Measurements from ENCODE around the gene TTC13. TPM values are rescaled to one million over a fixed set of nuclear protein-coding genes. Genes with fewer than 3 reads are reported as not detected.

TTC13 gene
- polyA plus RNA-seq, 1 of the 3 experiments (the other 2 are of a cell fraction), result 5.5 TPM

DNA sequence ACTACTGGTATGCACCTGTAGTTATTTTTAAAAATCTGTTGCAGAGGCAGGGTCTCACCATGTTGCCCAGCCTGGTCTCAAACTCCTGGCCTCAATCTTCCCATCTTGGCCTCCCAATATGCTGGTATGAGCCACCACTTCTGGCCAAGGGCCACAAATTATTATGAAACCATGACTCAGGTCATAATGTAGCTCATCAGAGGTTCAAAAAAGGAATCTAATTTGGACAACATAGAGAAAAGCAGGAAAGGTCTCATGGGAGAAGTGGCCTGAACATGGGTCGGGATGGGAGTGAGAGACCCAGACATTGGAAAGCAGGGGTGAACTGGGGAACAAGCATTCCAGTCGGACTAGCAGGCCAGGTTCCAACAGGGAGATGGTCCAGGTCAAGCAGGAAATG is 65.2 kb downstream of the TTC13 start:
- Histone ChIP-seq H3K27me3 (ENCODE audit: insufficient read depth) (no peaks in the 10 kb centered on the region), H3F3A (replicated peaks; ENCODE audit: insufficient read depth) (no peaks in the 10 kb centered on the region), H3K9me3 (no peaks in the 10 kb centered on the region), H3K27ac (ENCODE audit: low read depth in 2 of 2, low read length in 1 of 2) (no peak overlapping the region), H3K9me2 (no peaks in the 10 kb centered on the region), H3K79me2 (ENCODE audit: insufficient read depth) (no peaks in the 10 kb centered on the region), H4K20me1 (ENCODE audit: insufficient read depth) (no peaks in the 10 kb centered on the region), H3K36me3 (replicated peaks in 1 of 2; ENCODE audit: control insufficient read depth in 1 of 2, insufficient read depth in 2 of 2, low read length in 1 of 2) (peaks cover 0 to 32% of the 10 kb centered on the region in 2 experiments), H2AFZ (ENCODE audit: low read depth) (no peak overlapping the region), H3K4me1 (ENCODE audit: control insufficient read depth in 1 of 2, insufficient read depth in 2 of 2, low read depth in 1 of 2, low read length in 1 of 2) (no peaks in the 10 kb centered on the region; a peak in 1 of 4 replicates), H3K4me2 (no peak overlapping the region), H3K9ac (no peak overlapping the region), H3K4me3 (ENCODE audit: low read depth in 2 of 2, low read length in 1 of 2) (no peak overlapping the region)
- no peak for DNase-seq
- CTCF ChIA-PET, result interaction anchor here (0.6 to 1.6 kb wide), 3 partner anchors 44 to 551 kb away, joined by 3 to 4 read pairs (median 3); no protein-coding TSS in a partner anchor
- POLR2A ChIA-PET, result no interaction called here
- WGBS (ENCODE audit: low lambda C conversion rate), result 91% methylated on average over 2 of the region's 2 CpGs
- TF ChIP-seq SMC3 (IDR thresholded peaks at IDR 0.05; ENCODE audit: low read depth, low read length) (no peak), RXRA (IDR thresholded peaks at IDR 0.05; ENCODE audit: borderline replicate concordance, low read depth) (no peak), FOSL2 (IDR thresholded peaks at IDR 0.05; ENCODE audit: borderline replicate concordance, low read depth) (no peak), FOXJ3 (CRISPR knock-in tag; IDR thresholded peaks at IDR 0.05) (no peak)
- TF ChIP-seq, protein P1, sequence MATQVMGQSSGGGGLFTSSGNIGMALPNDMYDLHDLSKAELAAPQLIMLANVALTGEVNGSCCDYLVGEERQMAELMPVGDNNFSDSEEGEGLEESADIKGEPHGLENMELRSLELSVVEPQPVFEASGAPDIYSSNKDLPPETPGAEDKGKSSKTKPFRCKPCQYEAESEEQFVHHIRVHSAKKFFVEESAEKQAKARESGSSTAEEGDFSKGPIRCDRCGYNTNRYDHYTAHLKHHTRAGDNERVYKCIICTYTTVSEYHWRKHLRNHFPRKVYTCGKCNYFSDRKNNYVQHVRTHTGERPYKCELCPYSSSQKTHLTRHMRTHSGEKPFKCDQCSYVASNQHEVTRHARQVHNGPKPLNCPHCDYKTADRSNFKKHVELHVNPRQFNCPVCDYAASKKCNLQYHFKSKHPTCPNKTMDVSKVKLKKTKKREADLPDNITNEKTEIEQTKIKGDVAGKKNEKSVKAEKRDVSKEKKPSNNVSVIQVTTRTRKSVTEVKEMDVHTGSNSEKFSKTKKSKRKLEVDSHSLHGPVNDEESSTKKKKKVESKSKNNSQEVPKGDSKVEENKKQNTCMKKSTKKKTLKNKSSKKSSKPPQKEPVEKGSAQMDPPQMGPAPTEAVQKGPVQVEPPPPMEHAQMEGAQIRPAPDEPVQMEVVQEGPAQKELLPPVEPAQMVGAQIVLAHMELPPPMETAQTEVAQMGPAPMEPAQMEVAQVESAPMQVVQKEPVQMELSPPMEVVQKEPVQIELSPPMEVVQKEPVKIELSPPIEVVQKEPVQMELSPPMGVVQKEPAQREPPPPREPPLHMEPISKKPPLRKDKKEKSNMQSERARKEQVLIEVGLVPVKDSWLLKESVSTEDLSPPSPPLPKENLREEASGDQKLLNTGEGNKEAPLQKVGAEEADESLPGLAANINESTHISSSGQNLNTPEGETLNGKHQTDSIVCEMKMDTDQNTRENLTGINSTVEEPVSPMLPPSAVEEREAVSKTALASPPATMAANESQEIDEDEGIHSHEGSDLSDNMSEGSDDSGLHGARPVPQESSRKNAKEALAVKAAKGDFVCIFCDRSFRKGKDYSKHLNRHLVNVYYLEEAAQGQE (IDR thresholded peaks at IDR 0.05; ENCODE audit: low read depth, low read length), result no peak
- TF ChIP-seq, protein P2, sequence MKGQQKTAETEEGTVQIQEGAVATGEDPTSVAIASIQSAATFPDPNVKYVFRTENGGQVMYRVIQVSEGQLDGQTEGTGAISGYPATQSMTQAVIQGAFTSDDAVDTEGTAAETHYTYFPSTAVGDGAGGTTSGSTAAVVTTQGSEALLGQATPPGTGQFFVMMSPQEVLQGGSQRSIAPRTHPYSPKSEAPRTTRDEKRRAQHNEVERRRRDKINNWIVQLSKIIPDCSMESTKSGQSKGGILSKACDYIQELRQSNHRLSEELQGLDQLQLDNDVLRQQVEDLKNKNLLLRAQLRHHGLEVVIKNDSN (IDR thresholded peaks at IDR 0.05; ENCODE audit: borderline replicate concordance, low read depth), result no peak

DNA sequence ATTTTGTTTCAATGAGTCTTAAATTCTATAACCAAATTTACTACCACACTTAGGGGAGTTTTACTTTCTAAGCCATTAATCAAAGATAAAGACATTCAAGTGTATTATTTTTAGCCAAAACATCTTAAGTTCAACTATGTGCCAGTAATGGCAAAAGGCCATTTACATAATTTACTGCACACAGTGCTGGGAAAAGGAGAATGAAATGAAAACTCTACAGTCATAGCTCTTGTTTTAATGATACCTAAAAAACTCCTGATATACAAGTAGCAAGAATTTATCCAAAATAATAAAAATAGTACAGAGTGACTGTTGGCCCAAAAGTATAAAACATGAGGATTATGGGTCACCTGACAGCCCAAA is 67.9 kb downstream of the TTC13 start:
- no peak for DNase-seq
- POLR2A ChIA-PET, result no interaction called here
- TF ChIP-seq FOXJ3 (CRISPR knock-in tag; IDR thresholded peaks at IDR 0.05) (no peak), SIN3A (IDR thresholded peaks at IDR 0.05; ENCODE audit: borderline replicate concordance, low read depth, low read length) (no peak)
- TF ChIP-seq, protein P3, sequence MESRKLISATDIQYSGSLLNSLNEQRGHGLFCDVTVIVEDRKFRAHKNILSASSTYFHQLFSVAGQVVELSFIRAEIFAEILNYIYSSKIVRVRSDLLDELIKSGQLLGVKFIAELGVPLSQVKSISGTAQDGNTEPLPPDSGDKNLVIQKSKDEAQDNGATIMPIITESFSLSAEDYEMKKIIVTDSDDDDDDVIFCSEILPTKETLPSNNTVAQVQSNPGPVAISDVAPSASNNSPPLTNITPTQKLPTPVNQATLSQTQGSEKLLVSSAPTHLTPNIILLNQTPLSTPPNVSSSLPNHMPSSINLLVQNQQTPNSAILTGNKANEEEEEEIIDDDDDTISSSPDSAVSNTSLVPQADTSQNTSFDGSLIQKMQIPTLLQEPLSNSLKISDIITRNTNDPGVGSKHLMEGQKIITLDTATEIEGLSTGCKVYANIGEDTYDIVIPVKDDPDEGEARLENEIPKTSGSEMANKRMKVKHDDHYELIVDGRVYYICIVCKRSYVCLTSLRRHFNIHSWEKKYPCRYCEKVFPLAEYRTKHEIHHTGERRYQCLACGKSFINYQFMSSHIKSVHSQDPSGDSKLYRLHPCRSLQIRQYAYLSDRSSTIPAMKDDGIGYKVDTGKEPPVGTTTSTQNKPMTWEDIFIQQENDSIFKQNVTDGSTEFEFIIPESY (IDR thresholded peaks at IDR 0.05; ENCODE audit: borderline replicate concordance, low read depth), result no peak
- TF ChIP-seq, protein P1 (IDR thresholded peaks at IDR 0.05; ENCODE audit: low read depth, low read length), result no peak
- TF ChIP-seq, protein P4, sequence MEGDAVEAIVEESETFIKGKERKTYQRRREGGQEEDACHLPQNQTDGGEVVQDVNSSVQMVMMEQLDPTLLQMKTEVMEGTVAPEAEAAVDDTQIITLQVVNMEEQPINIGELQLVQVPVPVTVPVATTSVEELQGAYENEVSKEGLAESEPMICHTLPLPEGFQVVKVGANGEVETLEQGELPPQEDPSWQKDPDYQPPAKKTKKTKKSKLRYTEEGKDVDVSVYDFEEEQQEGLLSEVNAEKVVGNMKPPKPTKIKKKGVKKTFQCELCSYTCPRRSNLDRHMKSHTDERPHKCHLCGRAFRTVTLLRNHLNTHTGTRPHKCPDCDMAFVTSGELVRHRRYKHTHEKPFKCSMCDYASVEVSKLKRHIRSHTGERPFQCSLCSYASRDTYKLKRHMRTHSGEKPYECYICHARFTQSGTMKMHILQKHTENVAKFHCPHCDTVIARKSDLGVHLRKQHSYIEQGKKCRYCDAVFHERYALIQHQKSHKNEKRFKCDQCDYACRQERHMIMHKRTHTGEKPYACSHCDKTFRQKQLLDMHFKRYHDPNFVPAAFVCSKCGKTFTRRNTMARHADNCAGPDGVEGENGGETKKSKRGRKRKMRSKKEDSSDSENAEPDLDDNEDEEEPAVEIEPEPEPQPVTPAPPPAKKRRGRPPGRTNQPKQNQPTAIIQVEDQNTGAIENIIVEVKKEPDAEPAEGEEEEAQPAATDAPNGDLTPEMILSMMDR (IDR thresholded peaks at IDR 0.05), result no peak

More for the DNA sequence above, 67.9 kb downstream of the TTC13 start:
- Histone ChIP-seq H3K27me3 (ENCODE audit: insufficient read depth) (no peaks in the 10 kb centered on the region), H4K20me1 (ENCODE audit: insufficient read depth) (no peaks in the 10 kb centered on the region), H3K36me3 (replicated peaks in 1 of 2; ENCODE audit: control insufficient read depth in 1 of 2, insufficient read depth in 2 of 2, low read length in 1 of 2) (peaks cover 0 to 39% of the 10 kb centered on the region in 2 experiments), H3K4me3 (ENCODE audit: low read depth in 2 of 2, low read length in 1 of 2) (no peak overlapping the region), H3K9ac (no peak overlapping the region), H3K4me1 (ENCODE audit: control insufficient read depth in 1 of 2, insufficient read depth in 2 of 2, low read depth in 1 of 2, low read length in 1 of 2) (no peaks in the 10 kb centered on the region; a peak in 1 of 4 replicates), H2AFZ (ENCODE audit: low read depth) (no peak overlapping the region), H3K9me2 (no peaks in the 10 kb centered on the region), H3K79me2 (ENCODE audit: insufficient read depth) (no peaks in the 10 kb centered on the region), H3K27ac (ENCODE audit: low read depth in 2 of 2, low read length in 1 of 2) (no peak overlapping the region; a peak in 1 of 4 replicates), H3F3A (replicated peaks; ENCODE audit: insufficient read depth) (no peaks in the 10 kb centered on the region), H3K4me2 (no peak overlapping the region), H3K9me3 (no peaks in the 10 kb centered on the region)
- CTCF ChIA-PET, result no interaction called here

Measured in SK-N-SH (cell line).